Breast epithelium (tissue), 4 donors: ENCODE measurements around the gene SLC36A1. TPM values are rescaled to one million over a fixed set of nuclear protein-coding genes. Genes with fewer than 3 reads are reported as not detected.

Experiments
- DNase-seq, 2 donors: peaks; one replicate each; pipeline ENCODE4 v3.0.0-alpha.2; 2019; ENCODE audit warnings: low spot score in 2 of 2
- H3K27ac ChIP-seq, 2 donors: fragments of 200-600 bp; sonication (generic) in 1 of 2; one replicate each; pipeline ENCODE4 v1.5.1; 2016 to 2019; ENCODE audit warnings: mild to moderate bottlenecking in 1 of 2
- H3K27me3 ChIP-seq, 2 donors: fragments of 200-600 bp; sonication (generic) in 1 of 2; one replicate each; pipeline versions ENCODE4 v1.5.1 to v1.6.0; 2017 to 2019; ENCODE audit warnings: control low read depth in 1 of 2, mild to moderate bottlenecking in 1 of 2
- H3K36me3 ChIP-seq: fragments of 200-600 bp; one replicate; pipeline ENCODE4 v1.5.1; 2019
- H3K4me1 ChIP-seq, 2 donors: fragments of 200-600 bp; sonication (generic); one replicate each; pipeline ENCODE4 v1.5.1; 2016 to 2019; ENCODE audit warnings: control low read depth in 1 of 2
- H3K4me3 ChIP-seq, 3 donors: fragments of 200-600 bp; sonication (generic); 1 replicate in 2 of 3; 2 replicates in 1 of 3; pipeline ENCODE4 v1.5.1; 2016 to 2019; ENCODE audit warnings: mild to moderate bottlenecking in 3 of 3, moderate library complexity in 2 of 3
- H3K9me3 ChIP-seq, 2 donors: fragments of 200-600 bp; sonication (generic) in 1 of 2; one replicate each; pipeline ENCODE4 v1.5.1; 2016 to 2019; ENCODE audit warnings: control low read depth in 1 of 2
- CTCF ChIP-seq, 3 donors: fragments of 450-650 bp; IDR thresholded peaks; one replicate each; pipeline ENCODE4 v1.5.1; 2016 to 2017; ENCODE audit warnings: antibody characterized with exemption in 3 of 3, mild to moderate bottlenecking in 3 of 3, moderate library complexity in 3 of 3
- POLR2A ChIP-seq: fragments of 450-650 bp; IDR thresholded peaks from one replicate; pipeline ENCODE4 v1.6.1; 2016; ENCODE audit warnings: antibody characterized with exemption, mild to moderate bottlenecking, moderate library complexity
- POLR2AphosphoS5 ChIP-seq, 3 donors: sonication (generic); formaldehyde crosslinking; IDR thresholded peaks; one replicate each; pipeline ENCODE4 v1.6.1; 2017; ENCODE audit warnings: antibody characterized with exemption in 3 of 3
- intact Hi-C: fragments of 100-400 bp; cut with DNase I; formaldehyde crosslinking; loops from one replicate; pipeline ENCODE4 v1.15.1; 2023; ENCODE audit warnings: low total_unique reads
- total RNA-seq, 3 donors: library from RNA; depleted of rRNA; stranded (reverse); fragments of >200 nt; gene quantifications; one replicate each; pipeline ENCODE4 v1.1.0, GENCODE V29; 2016

SLC36A1 gene
- total RNA-seq, 3 donors from 2014 or later = 10.8 to 14.1 (median 11.4) TPM

GRCh38 chr5:151474799-151475198, 27.4 kb downstream of the SLC36A1 start:
- Histone ChIP-seq H3K4me1 (no peaks in the 10 kb centered on the region), H3K27me3 (no peaks in the 10 kb centered on the region), H3K9me3 (no peaks in the 10 kb centered on the region), H3K36me3 (no peaks in the 10 kb centered on the region), H3K27ac (no peak overlapping the region), H3K4me3 (no peak overlapping the region)
- no peak for DNase-seq
- TF ChIP-seq CTCF (IDR thresholded peaks at IDR 0.05) (no peak), POLR2AphosphoS5 (IDR thresholded peaks at IDR 0.05) (no peak), POLR2A (no peak)
- intact Hi-C loops = no loop called here

GRCh38 chr5:151475388-151475787, 28.0 kb downstream of the SLC36A1 start:
- intact Hi-C loops = no loop called here
- no peaks in the 10 kb centered on the region for H3K27me3 ChIP-seq
- H3K4me3 ChIP-seq = no peak overlapping the region
- H3K27ac ChIP-seq = no peak overlapping the region
- no peaks in the 10 kb centered on the region for H3K36me3 ChIP-seq
- TF ChIP-seq POLR2AphosphoS5 (IDR thresholded peaks at IDR 0.05) (no peak), POLR2A (no peak), CTCF (IDR thresholded peaks at IDR 0.05) (no peak)
- no peaks in the 10 kb centered on the region for H3K9me3 ChIP-seq
- DNase-seq = no peak
- no peaks in the 10 kb centered on the region for H3K4me1 ChIP-seq

- no peak overlapping the region for H3K4me3 ChIP-seq
- no peaks in the 10 kb centered on the region for H3K4me1 ChIP-seq
- H3K36me3 ChIP-seq = no peaks in the 10 kb centered on the region
- H3K27me3 ChIP-seq = no peaks in the 10 kb centered on the region
- H3K27ac ChIP-seq = no peak overlapping the region
- TF ChIP-seq POLR2A = no peak
- no peak for TF ChIP-seq POLR2AphosphoS5 (IDR thresholded peaks at IDR 0.05)
- no peak for TF ChIP-seq CTCF (IDR thresholded peaks at IDR 0.05)
- no peaks in the 10 kb centered on the region for H3K9me3 ChIP-seq
- intact Hi-C loops = no loop called here
- DNase-seq = no peak
Observed at GRCh38 chr5:151476016-151476415, 28.6 kb downstream of the SLC36A1 start.

GRCh38 chr5:151477101-151477500, 29.7 kb downstream of the SLC36A1 start:
- H3K27me3 ChIP-seq = no peaks in the 10 kb centered on the region
- H3K36me3 ChIP-seq = no peaks in the 10 kb centered on the region
- no peaks in the 10 kb centered on the region for H3K4me1 ChIP-seq
- H3K9me3 ChIP-seq = no peaks in the 10 kb centered on the region
- intact Hi-C loops = no loop called here
- H3K4me3 ChIP-seq = no peak overlapping the region
- TF ChIP-seq POLR2AphosphoS5 (IDR thresholded peaks at IDR 0.05) (no peak), CTCF (IDR thresholded peaks at IDR 0.05) (no peak), POLR2A (no peak)
- DNase-seq = no peak
- no peak overlapping the region for H3K27ac ChIP-seq

GRCh38 chr5:151480384-151481293, 33.2 kb downstream of the SLC36A1 start:
- Histone ChIP-seq H3K9me3 (no peaks in the 10 kb centered on the region), H3K4me3 (no peak overlapping the region), H3K4me1 (no peaks in the 10 kb centered on the region), H3K27ac (no peak overlapping the region), H3K36me3 (no peaks in the 10 kb centered on the region), H3K27me3 (no peaks in the 10 kb centered on the region)
- DNase-seq = no peak
- no peak for TF ChIP-seq POLR2AphosphoS5 (IDR thresholded peaks at IDR 0.05)
- TF ChIP-seq POLR2A = no peak
- no peak for TF ChIP-seq CTCF (IDR thresholded peaks at IDR 0.05)
- intact Hi-C loops = no loop called here
